ENCODE results near the gene DPAGT1.

DPAGT1 gene

DNA sequence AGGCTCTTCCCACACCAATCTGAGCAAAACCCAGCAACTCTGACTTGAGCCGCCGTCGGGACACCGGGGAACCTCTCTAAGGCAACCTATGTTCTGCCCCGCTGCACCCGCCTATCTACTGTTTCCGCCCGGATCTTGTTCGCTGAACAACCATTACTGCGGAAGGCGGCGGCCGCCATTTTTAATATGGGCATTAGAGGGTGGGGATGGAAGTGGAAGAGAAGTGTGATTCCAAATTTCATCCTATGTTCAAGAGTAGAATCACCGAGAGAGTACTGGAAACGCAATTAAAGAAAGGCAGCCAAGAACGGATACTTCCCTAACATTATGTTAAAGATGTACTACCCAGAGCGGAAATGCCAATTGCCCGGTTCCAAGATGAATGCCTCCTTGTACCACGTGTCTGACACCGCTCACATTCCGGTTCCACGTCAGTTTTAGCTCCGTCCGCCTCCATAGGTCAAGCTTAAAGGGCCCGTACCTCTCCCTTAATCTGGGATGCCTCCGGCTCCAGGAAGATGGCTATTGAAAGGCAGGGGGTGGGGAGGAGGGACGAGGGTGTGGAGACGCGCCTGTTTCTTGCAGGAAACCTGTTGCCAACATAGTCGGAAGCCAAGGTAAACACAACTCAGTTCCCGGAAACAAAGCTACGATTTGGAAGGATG, at the start of gene DPAGT1:
TSS of gene DPAGT1 (minus strand) at position 95 of the 665 bp plus-strand sequence. CDS start 198 bp downstream, outside the sequence.
- DNase-seq: peak; percentile 92

DNA sequence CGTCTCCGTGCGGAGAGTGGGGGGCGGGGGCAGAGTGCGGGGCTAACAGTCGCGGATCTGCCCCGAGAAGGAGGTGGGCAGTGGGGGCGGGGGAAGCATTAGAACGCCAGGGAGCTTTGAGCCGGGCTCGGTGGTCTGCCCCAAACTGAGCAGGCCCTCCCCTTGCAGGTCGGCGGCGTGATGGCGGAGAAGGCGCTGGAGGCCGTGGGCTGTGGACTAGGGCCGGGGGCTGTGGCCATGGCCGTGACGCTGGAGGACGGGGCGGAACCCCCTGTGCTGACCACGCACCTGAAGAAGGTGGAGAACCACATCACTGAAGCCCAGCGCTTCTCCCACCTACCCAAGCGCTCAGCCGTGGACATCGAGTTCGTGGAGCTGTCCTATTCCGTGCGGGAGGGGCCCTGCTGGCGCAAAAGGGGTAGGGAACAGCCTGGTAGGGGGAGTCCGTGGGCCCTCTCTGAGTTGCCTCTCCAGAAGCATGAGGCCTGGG, 48.2 kb upstream of the DPAGT1 start:
- DNase-seq: no peak

DNA sequence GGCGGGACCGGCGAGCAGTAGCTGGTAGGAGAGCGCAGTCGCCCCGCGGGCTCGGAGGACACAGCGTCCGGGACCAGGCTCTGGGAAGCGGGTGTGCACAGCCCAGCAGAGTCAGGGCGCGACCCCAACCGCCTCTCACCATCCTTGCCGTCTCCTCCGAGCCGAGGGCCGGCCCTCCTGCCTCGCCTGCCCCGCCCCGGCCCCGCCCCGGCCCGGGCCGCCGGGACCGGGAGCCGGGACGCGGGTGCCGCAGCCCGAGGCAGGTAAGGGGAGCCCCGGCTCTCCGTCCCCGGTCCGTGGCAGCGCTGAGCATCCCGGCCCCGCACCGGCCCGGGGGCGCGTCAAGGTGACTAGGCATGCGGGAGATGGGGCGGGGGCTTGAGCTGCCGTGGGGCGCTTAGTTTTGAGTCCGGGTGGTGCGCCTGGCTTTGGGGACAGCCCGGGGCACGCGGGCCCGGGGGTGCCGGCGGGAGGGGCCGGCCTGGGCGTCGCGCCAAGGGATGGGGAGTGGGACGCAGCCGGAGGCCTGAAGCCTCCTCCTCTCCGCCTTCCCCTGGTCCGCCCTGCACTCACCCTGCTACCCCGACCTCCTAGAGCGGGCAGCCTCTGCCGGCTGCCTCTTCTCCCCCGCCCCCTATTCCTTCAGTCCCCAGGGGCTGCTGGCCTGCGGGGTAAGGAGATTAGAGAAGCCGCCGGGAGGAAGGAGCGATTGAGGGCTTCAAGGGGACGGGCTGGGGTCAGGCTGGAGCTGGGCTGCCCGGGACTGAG, 47.5 kb upstream of the DPAGT1 start, which contains the start of gene ABCG4:
TSS of gene ABCG4 (plus strand) at position 35 of the 768 bp plus-strand sequence. CDS start 914 bp downstream, outside the sequence.
- no peak for DNase-seq

DNA sequence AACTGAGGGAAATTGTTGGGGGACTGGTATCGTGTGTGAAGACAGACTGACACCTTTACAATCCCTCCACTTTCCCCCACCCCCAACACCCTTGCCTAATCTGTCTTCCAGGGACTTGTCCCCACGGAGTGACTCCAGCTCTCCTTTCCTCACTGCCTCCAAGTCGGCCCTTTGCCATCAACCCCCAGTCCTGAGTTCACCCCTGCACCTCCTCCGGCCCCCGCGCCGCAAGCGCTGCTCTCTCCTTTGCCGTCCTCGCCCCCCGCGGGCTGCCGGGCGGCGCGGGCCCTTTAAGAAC, 47.0 kb upstream of the DPAGT1 start:
- DNase-seq: no peak

DNA sequence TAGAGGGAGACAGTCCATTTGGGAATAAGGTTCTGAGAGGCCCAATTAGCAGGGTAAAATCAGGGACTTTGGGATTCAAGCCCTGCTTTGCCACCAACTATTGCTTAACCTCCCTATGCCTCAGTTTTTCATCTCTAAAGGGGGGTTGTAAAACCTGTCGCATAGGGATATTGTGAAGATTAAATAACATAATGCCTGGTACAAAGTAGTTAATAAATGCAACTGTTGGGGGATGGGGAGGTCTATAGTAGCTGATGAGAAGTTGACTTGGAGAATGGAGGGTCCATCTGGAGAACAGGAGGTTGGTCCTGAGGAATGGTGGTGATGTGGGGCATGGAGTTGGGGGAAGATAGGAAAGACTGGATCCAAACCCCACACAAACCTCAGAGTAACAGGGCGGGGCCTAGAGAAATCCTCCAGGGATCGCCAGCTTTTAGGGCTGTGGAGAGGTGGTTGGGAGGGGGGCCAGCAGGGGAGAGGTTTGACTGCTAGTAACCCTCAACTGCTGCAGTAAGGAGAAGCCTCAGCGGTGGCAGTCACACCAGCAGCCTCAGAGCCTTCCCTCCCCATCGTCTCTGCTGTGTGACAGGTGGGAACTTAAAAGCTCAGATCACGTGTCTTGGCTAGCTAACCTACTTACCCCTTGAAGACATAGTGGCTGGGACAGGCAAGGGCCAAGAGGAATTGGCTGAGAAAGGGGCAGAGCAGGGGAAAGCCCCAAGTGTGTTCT, 46.1 kb upstream of the DPAGT1 start:
- no peak for DNase-seq

DNA sequence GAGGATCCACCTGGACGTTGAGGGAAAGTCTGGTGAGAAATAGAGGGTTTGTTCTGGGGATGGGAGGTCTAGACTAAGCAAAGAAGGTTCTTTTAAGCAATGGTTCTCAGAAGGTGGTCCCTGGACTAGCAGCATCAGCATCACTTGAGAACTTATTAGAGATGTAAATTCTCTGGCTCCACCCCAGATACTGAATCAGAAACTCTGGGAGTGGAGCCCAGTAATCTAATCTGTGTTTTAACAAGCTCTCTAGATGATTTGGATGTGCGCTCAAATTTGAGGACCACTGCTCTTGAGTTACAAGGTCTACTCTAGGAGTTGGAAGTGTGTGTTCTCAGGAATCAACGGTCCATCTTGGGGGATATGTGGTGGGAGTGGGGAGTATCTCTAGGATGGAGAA, 43.9 kb upstream of the DPAGT1 start:
- no peak for DNase-seq

DNA sequence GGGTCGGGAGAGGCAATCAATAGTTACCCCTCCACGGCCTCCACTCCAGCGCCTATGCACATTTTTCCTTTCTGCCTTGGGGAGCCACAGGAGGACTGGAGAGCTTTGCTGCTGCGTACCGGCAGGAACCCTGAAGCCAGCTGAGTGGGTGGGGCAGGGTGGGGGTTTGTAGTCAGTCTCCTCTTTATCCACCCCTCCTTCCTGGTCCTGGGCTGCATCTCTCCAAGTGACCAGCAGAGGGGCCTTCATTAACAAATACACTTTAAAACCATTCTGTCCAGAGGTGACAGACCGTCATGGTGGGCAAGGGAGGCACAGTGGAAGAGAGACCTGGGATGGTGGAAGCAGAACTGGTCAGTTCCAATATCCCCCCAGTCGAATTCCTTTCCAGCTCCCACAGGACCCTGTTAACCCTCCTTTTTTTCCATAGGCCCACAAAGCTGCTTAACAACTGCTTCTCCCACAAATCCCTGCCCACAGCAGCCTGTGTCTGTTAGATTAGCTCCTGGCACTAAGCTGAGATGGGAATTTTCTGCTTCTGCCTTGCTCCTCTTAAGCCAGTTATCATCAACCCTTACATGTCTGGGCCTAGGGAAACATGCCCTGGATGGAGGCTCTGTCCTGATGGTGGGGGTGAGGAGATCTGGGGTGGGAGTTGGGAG, 43.3 kb upstream of the DPAGT1 start:
- peak; percentile 64 for DNase-seq

DNA sequence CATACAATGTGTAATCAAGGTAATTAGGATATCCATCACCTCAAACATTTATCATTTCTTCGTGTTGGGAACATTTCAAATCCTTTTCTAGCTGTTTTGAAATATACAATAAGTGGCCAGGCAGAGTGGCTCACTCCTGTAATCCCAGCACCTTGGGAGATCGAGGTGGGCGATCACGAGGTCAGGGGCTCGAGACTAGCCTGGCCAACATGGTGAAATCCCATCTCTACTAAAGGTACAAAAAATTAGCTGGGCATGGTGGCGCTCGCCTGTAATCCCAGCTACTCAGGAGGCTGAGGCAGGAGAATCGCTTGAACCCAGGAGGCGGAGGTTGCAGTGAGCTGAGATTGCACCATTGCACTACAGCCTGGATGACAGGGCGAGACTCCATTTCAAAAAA, 37.6 kb upstream of the DPAGT1 start:
- peak; percentile 16 for DNase-seq

DNA sequence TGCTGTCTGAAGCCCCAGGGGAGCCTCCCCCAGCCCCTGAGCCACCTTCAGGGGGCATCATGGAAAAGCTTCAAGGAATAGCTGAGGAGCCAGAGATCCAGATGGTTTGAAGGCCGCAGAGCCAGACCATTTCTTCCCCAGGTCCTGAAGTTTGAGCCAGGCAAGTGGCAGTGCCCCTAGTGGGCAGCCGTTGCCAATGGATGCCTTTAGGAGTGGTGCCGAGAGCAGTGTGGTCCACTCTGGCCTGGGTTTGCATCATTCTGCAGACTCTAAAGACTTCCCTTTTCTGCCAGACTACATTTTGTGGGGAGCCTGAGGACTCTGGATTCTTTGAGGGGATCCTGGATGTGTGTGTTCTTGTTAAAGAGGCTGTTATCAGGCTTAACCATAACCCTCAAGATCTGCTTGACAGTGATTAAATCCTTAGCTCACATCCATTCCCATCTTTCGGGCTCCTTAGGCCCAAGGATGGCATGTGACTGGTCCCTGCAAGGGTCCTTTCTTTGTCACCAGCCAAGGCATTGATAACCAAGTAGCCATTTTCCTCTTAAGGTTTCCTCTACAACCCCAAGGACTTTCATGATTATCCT, 32.8 kb upstream of the DPAGT1 start:
- peak; percentile 30 for DNase-seq

DNA sequence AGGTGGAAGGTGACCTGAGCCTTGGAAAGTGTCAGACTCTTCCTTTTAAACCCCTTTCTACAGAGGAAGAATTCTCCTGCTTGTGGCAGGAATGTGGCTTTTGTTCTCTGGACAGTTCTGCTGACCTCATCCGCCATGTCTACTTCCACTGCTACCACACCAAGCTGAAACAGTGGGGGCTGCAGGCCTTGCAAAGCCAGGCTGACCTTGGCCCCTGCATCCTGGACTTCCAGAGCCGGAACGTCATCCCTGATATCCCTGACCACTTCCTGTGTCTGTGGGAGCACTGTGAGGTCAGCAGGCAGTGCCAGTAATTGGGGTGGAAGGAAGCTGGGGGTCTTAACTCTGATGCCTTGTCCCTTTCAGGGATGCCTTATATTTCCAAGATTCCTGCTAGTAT, 29.0 kb upstream of the DPAGT1 start:
- no peak for DNase-seq

DNA sequence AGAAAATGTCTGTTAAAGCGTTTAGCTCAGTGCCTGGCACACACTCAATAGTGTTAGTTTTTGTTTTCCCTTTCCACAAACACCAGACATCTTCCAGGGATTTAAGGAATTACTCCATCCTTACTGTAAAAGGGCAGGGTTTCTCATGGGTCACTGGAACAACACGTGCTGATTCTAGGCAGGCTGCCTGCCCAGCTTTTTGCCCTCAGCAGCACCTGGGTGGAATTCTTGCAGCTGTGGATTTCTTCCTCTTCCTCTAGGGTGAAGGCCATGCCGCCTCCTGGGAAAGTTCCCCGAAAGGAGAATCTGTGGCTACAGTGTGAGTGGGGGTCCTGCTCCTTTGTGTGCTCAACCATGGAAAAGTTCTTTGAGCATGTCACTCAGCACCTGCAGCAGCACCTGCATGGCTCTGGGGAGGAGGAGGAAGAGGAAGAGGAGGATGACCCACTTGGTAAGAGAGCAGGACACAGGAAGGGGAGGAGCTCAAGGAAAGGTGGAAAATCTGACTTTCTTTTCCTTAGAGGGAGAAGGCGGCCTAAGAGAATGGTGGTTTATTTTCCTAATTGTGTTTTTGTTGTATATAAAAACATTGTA, 25.1 kb upstream of the DPAGT1 start:
- peak; percentile 26 for DNase-seq

DNA sequence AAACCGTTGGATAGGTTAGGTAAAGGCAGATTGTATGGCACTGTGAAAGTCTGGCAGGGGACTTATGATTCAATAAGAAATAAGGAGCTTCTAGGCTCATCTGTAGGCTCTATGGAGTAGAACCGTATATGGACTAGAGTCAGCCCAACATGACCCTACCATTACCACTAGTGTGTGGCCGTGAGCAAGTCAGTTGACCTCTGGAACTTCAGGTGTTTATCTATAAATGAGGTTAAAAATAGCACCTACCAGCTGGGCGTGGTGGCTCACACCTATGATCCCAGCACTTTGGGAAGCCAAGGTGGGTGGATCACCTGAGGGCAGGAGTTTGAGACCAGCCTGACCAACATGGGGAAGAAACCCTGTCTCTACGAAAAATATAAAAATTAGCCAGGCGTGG, 24.2 kb upstream of the DPAGT1 start:
- DNase-seq: no peak

DNA sequence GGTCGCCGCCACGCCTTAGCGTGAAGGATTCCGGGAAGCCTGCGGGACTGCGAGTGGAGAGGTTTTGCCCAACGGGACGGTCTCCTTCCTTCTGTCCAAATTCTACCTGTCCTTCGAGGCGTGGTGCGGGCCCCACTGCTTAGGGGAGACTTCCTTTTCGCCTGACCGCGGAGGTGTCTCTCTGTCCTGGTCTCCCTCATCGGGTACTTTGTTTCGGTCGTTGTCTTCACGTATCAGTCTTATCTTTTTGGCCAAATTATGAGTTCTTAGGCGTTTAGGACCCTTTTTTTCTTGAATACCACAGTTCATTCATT, 20.1 kb upstream of the DPAGT1 start:
- DNase-seq: no peak

DNA sequence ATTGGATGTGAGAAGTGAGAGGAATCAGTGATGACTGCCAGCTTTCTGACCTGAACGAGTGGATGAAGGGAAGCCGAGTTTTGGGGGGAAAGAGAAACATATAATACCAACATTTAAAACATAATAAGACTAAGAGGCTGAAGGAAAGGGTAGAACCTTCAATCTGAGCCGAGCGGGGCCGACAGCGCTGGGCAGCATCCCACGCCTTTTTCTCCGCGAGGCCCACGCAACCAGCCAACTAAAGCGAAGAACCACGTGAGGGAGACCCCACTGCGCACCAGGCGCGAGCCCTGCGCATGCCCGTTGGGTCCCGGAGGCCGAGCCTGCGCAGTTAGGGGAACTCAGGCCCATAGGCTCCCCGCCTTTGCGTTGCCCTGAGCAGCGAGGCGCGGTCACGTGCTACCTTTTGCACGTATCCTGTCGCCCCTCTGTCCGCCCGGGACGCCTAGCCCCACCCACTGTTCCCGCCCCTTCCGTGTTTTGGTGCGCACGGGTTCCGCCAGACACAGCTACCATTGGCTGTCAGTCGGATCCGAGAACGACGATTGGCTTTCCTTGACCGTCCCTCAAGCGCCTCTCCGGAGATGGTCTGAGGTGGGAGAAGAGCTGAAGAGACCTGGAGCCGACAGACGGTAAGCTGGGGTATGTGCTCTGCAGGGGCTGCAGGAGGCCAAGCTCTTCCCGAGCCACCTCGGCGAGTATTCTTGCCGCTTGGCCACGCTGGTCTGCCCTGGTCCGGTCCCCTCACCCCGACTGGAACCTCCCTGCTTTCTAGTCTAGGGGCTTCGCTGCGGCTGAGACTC, 19.6 kb upstream of the DPAGT1 start, which contains the start of gene HINFP:
TSS of gene HINFP (plus strand) at position 573 of the 803 bp plus-strand sequence. CDS start 5,365 bp downstream, outside the sequence.
- DNase-seq: peak; percentile 100

DNA sequence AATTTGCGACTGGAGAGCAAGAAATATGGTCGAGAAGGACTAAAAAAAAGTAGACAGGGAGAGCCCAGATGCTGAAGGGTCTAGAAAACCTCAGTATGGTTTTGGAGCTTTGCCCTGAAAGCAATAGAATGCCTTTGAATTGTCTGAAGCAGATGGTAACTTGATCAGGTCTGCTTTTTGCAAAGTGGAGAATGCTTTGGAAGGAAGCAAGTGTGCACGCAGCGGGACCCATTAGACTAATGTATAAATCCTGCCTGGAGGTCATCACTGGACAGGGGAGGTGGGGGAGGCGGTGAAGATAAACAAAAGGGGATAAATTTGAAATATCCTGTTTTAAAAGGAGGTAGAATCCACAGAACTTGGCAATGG, 19.0 kb upstream of the DPAGT1 start:
- DNase-seq: no peak

DNA sequence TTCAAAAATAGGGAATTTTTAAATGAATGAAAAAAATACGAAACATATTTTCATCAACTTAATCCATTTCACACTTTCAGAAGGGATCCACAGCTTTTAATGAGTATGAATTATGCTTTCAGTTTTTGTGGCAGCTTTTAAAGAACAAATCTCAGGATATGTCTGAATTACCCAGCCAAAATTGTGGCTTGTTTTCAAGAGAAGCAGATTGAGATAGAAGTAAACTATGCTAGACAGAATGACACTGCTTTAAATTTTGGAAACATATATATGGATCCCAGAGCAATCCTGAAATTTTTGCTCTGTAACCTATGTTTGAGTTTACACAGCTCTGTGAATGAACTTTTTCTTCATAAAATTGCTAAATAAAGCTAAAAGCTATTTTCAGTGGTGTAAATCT, 17.3 kb upstream of the DPAGT1 start:
- DNase-seq: no peak

DNA sequence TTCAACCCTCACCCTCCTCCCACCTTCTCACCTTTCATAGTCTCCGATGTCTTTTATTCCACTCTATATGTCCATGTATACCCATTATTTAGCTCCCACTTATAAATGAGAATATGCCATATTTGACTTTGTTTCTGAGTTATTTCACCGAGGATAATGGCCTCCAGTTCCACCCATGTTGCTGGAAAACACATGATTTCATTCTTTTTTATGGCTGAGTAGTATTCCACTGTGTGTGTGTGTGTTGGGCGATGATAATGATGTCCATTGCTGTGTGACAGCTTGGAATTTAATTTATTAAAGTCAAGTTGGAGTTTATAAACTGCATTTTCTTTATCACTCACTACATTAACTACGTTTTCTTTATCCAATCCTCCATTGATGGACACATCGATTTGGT, 16.6 kb upstream of the DPAGT1 start:
- no peak for DNase-seq

DNA sequence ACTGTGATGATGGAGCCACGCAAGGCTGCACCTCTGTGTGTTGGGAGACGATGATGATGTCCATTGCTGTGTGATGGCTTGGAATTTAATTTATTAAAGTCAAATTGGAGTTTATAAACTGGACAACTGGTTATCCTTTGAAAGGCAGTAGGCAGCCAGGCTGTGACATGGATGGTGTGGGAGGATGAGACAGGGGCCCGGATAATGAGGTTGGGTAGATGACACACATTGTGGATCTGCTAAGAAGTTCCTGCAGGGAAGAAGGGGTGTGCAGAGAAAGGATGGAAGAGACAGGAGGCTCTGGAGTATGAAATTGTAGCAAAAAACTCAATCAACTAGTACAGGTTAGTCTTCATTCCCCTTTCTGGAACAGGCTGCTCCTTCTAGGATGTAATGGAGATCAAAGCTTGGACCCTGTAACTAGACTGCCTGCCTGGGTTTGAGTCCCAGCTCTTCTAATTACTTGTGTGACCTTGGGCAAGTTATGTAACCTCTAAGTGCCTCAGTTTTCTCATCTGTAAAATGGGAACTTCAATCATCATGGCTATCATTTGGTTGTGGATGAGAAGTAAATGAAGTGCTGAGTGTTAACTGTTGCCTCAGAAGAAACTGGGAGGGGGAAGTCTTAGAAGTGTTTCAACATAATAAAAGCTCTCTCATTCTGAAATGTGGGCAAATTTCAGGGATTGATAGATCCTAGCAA, 15.5 kb upstream of the DPAGT1 start:
- DNase-seq: peak; percentile 6

DNA sequence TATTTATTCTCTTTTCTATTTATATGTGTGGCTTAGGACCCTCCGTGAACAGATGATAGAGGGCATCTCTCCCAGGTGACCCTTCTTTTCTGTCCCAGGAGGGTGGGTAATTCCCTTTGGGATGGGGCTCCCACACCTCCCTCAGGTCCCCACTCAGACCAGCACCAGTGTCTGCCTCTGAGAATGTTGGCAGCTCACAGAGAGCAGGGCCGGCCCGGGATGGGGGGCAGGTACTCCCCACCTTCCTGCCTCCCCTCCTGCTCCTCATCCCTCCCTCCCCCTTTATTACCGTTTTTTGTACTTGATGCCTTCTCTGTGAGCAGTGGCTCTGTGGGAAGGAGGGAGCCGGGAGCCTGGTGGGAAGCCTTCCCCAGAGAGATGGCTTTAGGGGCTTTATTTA, 14.9 kb upstream of the DPAGT1 start:
- no peak for DNase-seq

DNA sequence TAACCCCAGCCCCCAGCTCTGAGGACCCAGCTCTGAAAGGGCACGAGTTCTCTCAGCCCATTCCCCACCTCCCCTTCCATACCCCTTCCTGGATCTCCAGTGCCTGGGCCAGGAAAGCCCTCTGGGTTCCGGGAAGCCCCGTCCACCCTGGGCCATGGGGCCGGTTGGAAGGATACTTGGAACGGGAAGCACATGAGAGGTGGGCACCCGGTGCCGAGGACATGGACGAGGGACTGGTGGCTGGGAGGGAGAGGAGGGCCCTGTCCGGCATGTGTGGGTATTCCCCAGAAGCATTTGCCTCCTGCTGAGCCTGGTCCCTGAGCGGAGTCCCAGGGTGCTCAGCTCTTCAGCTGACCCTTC, 14.6 kb upstream of the DPAGT1 start:
- DNase-seq: peak; percentile 11

Measured in right forelimb (tissue), 1 donor.